H1 (cell line): ENCODE data around the gene HS3ST3B1. TPM values are rescaled to one million over a fixed set of nuclear protein-coding genes. Genes with fewer than 3 reads are reported as not detected.

ENCODE experiments used
- ATF2 ChIP-seq: IDR thresholded peaks from 2 replicates; pipeline ENCODE4 v1.6.1; 2012; ENCODE audit warnings: low read length, inconsistent platforms
- BRCA1 ChIP-seq: IDR thresholded peaks from 2 replicates; pipeline ENCODE4 v1.6.1; 2012; ENCODE audit warnings: low read depth, low read length, improper control_type of control experiment
- CHD1 ChIP-seq: IDR thresholded peaks from 2 replicates; pipeline ENCODE4 v1.6.1; 2012; ENCODE audit warnings: low read depth, low read length, improper control_type of control experiment
- CHD7 ChIP-seq: fragments of 300-600 bp; sonication (generic); IDR thresholded peaks from 2 replicates; pipeline ENCODE4 v1.7.1; 2012; ENCODE audit warnings: low read length, moderate library complexity, mild to moderate bottlenecking, inconsistent platforms; ENCODE audit not compliant: insufficient replicate concordance
- E2F6 ChIP-seq: IDR thresholded peaks from 2 replicates; pipeline ENCODE4 v1.6.1; 2012; ENCODE audit warnings: inconsistent platforms
- EGR1 ChIP-seq: IDR thresholded peaks from 2 replicates; pipeline ENCODE4 v1.6.1; 2011; ENCODE audit warnings: low read depth, low read length, borderline replicate concordance
- MAFK ChIP-seq: IDR thresholded peaks from 2 replicates; pipeline ENCODE4 v1.6.1; 2012; ENCODE audit warnings: low read depth, mild to moderate bottlenecking, improper control_type of control experiment, low read length
- MAX ChIP-seq: IDR thresholded peaks from 2 replicates; pipeline ENCODE4 v1.6.1; 2012; ENCODE audit warnings: inconsistent platforms
- RBBP5 ChIP-seq: IDR thresholded peaks from 2 replicates; pipeline ENCODE4 v1.7.1; 2012; ENCODE audit warnings: low read depth, mild to moderate bottlenecking, inconsistent platforms, low read length, moderate library complexity, borderline replicate concordance
- polyA plus RNA-seq, 7 experiments: library from polyadenylated mRNA; depleted of rRNA in 3 of 7; stranded (reverse) in 5 of 7; unstranded in 2 of 7; fragments of >200 nt in 5 of 7; fragments of 200-250 nt in 2 of 7; gene quantifications; 1 replicate in 5 of 7; 2 replicates in 1 of 7; 4 replicates in 1 of 7; pipeline versions ENCODE4 v1.2.1 to v1.2.3, GENCODE V29; 2011 to 2013; ENCODE audit warnings: missing spikeins in 2 of 7, mixed read lengths in 2 of 7
- total RNA-seq: library from RNA; stranded (reverse); fragmentation: NEBNext Ultra II Directional; extraction: Animal tissue kit (Norgen Biotek cat#: 25700); gene quantifications from 2 replicates; pipeline ENCODE4 v1.2.1, GENCODE V29; 2021

HS3ST3B1 gene
- total and polyA plus RNA-seq, 2 of the 8 experiments (the other 6 are each of a cell fraction or from before 2014, with no cell fraction given): 4.7 to 14.4 TPM

GRCh38 chr17:14302091-14302430 is 1.2 kb downstream of the HS3ST3B1 start (continued):
- TF ChIP-seq EGR1: no peak
- TF ChIP-seq CHD7: no peak
- TF ChIP-seq MAX: no peak
- no peak for TF ChIP-seq CHD1
- TF ChIP-seq RBBP5: no peak
- TF ChIP-seq BRCA1: no peak
- no peak for TF ChIP-seq MAFK
- no peak for TF ChIP-seq E2F6
- TF ChIP-seq ATF2: no peak
